ENCODE results near the gene NDUFV1.

Gene NDUFV1

GRCh38 chr11:67644042-67644441, 37.3 kb downstream of the NDUFV1 start:
- no peak for TF ChIP-seq CTCF (IDR thresholded peaks at IDR 0.05)
- H2AFZ ChIP-seq = no peak overlapping the region

GRCh38 chr11:67644472-67645418, 38.0 kb downstream of the NDUFV1 start:
- no peak overlapping the region for H3K27ac ChIP-seq
- H3K4me1 ChIP-seq = no peaks in the 10 kb centered on the region
- no peak overlapping the region for H2AFZ ChIP-seq
- no peak for TF ChIP-seq CTCF (IDR thresholded peaks at IDR 0.05)
- no peak overlapping the region for H3K4me2 ChIP-seq (ENCODE audit: low read length)
- H3K79me2 ChIP-seq = no peaks in the 10 kb centered on the region
- no peaks in the 10 kb centered on the region for H3K9me3 ChIP-seq (ENCODE audit: control insufficient read depth, low read length)
- no peaks in the 10 kb centered on the region for H3K36me3 ChIP-seq (ENCODE audit: control insufficient read depth, insufficient read depth, low read length)
- no peak overlapping the region for H3K4me3 ChIP-seq (ENCODE audit: low read depth, low read length)
- no peak overlapping the region for H3K9ac ChIP-seq
- H3K27me3 ChIP-seq (ENCODE audit: control insufficient read depth, insufficient read depth, low read length) = no peaks in the 10 kb centered on the region

More at GRCh38 chr11:67644042-67644441, 37.3 kb downstream of the NDUFV1 start:
- Histone ChIP-seq H3K4me1 (no peaks in the 10 kb centered on the region), H3K27me3 (ENCODE audit: control insufficient read depth, insufficient read depth, low read length) (no peaks in the 10 kb centered on the region), H3K36me3 (ENCODE audit: control insufficient read depth, insufficient read depth, low read length) (no peaks in the 10 kb centered on the region), H3K4me2 (ENCODE audit: low read length) (no peak overlapping the region), H3K4me3 (ENCODE audit: low read depth, low read length) (no peak overlapping the region), H3K9me3 (ENCODE audit: control insufficient read depth, low read length) (no peaks in the 10 kb centered on the region), H3K9ac (no peak overlapping the region), H3K27ac (no peak overlapping the region), H3K79me2 (no peaks in the 10 kb centered on the region)

- TF ChIP-seq CTCF (IDR thresholded peaks at IDR 0.05) = no peak
- Histone ChIP-seq H3K36me3 (ENCODE audit: control insufficient read depth, insufficient read depth, low read length) (no peaks in the 10 kb centered on the region), H3K4me3 (ENCODE audit: low read depth, low read length) (no peak overlapping the region), H3K4me1 (no peaks in the 10 kb centered on the region), H3K9ac (no peak overlapping the region), H3K27ac (no peak overlapping the region), H2AFZ (no peak overlapping the region), H3K4me2 (ENCODE audit: low read length) (no peak overlapping the region), H3K27me3 (ENCODE audit: control insufficient read depth, insufficient read depth, low read length) (no peaks in the 10 kb centered on the region), H3K9me3 (ENCODE audit: control insufficient read depth, low read length) (no peaks in the 10 kb centered on the region), H3K79me2 (no peaks in the 10 kb centered on the region)
Observed at GRCh38 chr11:67645521-67646461, 39.1 kb downstream of the NDUFV1 start.

GRCh38 chr11:67646535-67647336, 40.0 kb downstream of the NDUFV1 start:
- no peak overlapping the region for H3K27ac ChIP-seq
- H3K4me2 ChIP-seq (ENCODE audit: low read length) = no peak overlapping the region
- no peak for TF ChIP-seq CTCF (IDR thresholded peaks at IDR 0.05)
- no peaks in the 10 kb centered on the region for H3K79me2 ChIP-seq
- no peak overlapping the region for H3K9ac ChIP-seq
- H3K27me3 ChIP-seq (ENCODE audit: control insufficient read depth, insufficient read depth, low read length) = no peaks in the 10 kb centered on the region
- no peaks in the 10 kb centered on the region for H3K9me3 ChIP-seq (ENCODE audit: control insufficient read depth, low read length)
- H2AFZ ChIP-seq = no peak overlapping the region
- H3K4me3 ChIP-seq (ENCODE audit: low read depth, low read length) = no peak overlapping the region
- H3K4me1 ChIP-seq = no peaks in the 10 kb centered on the region
- no peaks in the 10 kb centered on the region for H3K36me3 ChIP-seq (ENCODE audit: control insufficient read depth, insufficient read depth, low read length)

Measured in parathyroid adenoma (tissue), 2 donors.